OCI-LY3 (cell line): ENCODE data around the gene DPT.

ENCODE experiments used
- H2AFZ ChIP-seq: fragments of 200-600, 300-600 bp; shearing (Covaris generic); 2 replicates; pipeline ENCODE4 v1.6.0; 2014; ENCODE audit warnings: antibody characterized with exemption, low read depth, low read length
- H3K27ac ChIP-seq: fragments of 200-600, 300-600 bp; sonication (generic); 2 replicates; pipeline ENCODE4 v1.5.1; 2014; ENCODE audit warnings: mild to moderate bottlenecking, low read length, moderate library complexity, mixed read lengths
- H3K27me3 ChIP-seq: fragments of 200-600, 300-600 bp; sonication (generic); 2 replicates; pipeline ENCODE4 v1.6.1; 2014; ENCODE audit warnings: low read depth, low read length, mixed read lengths
- H3K36me3 ChIP-seq: fragments of 200-600, 300-600 bp; sonication (generic); replicated peaks from 2 replicates; pipeline ENCODE3; 2014; ENCODE audit warnings: low read depth, low read length, mixed read lengths
- H3K4me1 ChIP-seq: fragments of 300-600, 200-600 bp; sonication (generic); 2 replicates; pipeline ENCODE4 v1.6.1; 2014; ENCODE audit warnings: low read length, mixed read lengths
- H3K4me2 ChIP-seq: fragments of 200-600, 300-600 bp; sonication (generic); 2 replicates; pipeline ENCODE4 v1.6.1; 2014; ENCODE audit warnings: low read length, mixed read lengths
- H3K4me3 ChIP-seq: fragments of 300-600, 200-600 bp; sonication (generic); 2 replicates; pipeline ENCODE4 v1.5.1; 2014; ENCODE audit warnings: antibody characterized with exemption, mild to moderate bottlenecking, low read length, moderate library complexity
- H3K79me2 ChIP-seq: fragments of 300-600, 200-600 bp; shearing (Covaris generic); 2 replicates; pipeline ENCODE4 v1.6.1; 2014; ENCODE audit warnings: mild to moderate bottlenecking, low read length, mixed read lengths
- H3K9ac ChIP-seq: fragments of 300-600, 200-600 bp; shearing (Covaris generic); 2 replicates; pipeline ENCODE4 v1.6.0; 2014; ENCODE audit warnings: mild to moderate bottlenecking, low read length, moderate library complexity
- H3K9me3 ChIP-seq: fragments of 200-600, 300-600 bp; shearing (Covaris generic); 2 replicates; pipeline ENCODE4 v1.6.1; 2014; ENCODE audit warnings: low read length, mixed read lengths; ENCODE audit not compliant: insufficient read depth
- H4K20me1 ChIP-seq: fragments of 200-600, 300-600 bp; sonication (generic); 2 replicates; pipeline ENCODE4 v1.6.1; 2016; ENCODE audit warnings: low read length, mixed read lengths; ENCODE audit not compliant: insufficient read depth
- CTCF ChIP-seq: fragments of 200-600, 300-600 bp; sonication (generic); IDR thresholded peaks from 2 replicates; pipeline ENCODE4 v1.5.1; 2014; ENCODE audit warnings: antibody characterized with exemption, low read length, low read depth
- EZH2phosphoT487 ChIP-seq: fragments of 200-600 bp; shearing (Covaris generic); IDR thresholded peaks from 2 replicates; pipeline ENCODE4 v1.6.1; 2018; ENCODE audit warnings: antibody characterized with exemption, mixed run types, low read depth

Gene DPT

DNA sequence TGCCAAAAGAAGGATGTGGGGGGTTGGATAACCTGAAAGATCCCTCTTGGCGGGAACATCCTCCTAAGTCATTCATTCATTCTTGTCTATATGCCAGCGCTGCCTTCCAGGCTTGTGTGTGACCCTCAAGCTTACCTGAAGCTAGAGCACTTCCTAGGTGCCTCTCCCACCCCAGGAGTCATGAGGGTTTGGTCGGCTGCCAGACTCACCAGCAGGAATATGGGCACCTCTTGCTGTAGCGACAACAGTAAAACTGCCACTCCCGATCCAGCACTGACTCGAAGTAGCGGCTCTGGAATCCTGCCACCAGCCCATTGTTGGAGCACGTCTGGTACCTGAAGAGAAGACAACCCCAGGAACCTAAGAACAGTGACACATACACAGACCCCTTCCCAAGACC is 15.0 kb downstream of the DPT start:
- no peak overlapping the region for H3K9ac ChIP-seq
- H4K20me1 ChIP-seq = no peaks in the 10 kb centered on the region
- no peaks in the 10 kb centered on the region for H3K79me2 ChIP-seq
- H3K4me3 ChIP-seq = no peak overlapping the region
- no peaks in the 10 kb centered on the region for H3K36me3 ChIP-seq
- TF ChIP-seq EZH2phosphoT487 (no peak), CTCF (no peak)
- no peaks in the 10 kb centered on the region; the same call in 1 of the 2 replicates for H3K9me3 ChIP-seq
- H3K4me2 ChIP-seq = no peak overlapping the region
- H2AFZ ChIP-seq = no peak overlapping the region
- peaks cover 4% of the 10 kb centered on the region; the same call in 1 of the 2 replicates for H3K27me3 ChIP-seq
- no peaks in the 10 kb centered on the region for H3K4me1 ChIP-seq
- no peak overlapping the region for H3K27ac ChIP-seq

DNA sequence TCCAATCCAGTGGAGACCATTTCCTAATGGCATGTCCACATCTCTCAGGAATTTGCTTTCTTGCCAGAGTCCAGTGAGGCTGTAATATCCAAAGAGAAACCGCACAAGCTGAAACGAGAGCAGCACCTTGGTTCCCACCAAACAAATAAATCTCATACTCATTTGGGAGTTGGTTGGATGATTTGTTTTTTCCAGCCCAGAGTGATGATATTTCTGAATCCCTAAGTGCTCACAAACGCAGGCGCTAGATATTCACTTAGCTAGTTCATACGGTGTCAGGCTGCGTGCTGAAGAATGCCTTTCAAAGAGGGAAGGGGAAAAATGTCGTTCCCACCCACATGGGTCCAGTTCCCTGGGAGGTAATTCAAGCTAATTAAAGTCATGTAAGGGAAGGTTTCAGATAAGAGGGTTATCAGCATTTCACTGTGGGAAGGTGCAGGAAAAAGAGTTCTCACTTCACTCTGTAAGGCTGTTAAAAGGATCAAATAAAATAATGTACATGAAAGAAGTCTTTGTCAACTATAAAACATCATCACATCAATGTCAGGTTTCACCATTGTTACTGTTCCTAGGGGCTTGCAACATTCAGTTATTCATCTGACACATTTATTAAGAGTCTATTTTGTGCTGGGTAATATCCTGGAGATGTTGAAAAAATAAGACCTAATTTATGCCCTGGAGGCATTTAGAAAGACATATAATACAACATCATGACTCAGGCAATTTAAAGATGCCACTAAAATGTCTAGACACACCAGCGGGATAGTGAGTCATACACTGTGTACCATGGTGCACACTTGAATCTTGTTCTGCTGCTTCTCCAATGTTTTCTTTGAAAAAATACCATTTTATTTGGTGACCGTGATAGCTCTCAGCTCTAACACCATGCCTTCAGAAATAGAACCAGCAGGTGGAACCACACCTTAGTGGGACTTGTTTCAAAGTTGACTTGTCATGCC is 19.3 kb downstream of the DPT start:
- Histone ChIP-seq H3K9me3 (no peaks in the 10 kb centered on the region), H3K4me1 (no peaks in the 10 kb centered on the region), H3K79me2 (no peaks in the 10 kb centered on the region), H2AFZ (no peak overlapping the region), H3K36me3 (no peaks in the 10 kb centered on the region), H3K4me2 (no peak overlapping the region), H3K27ac (no peak overlapping the region), H3K4me3 (no peak overlapping the region), H3K27me3 (peaks cover 6% of the 10 kb centered on the region; the same call in 1 of the 2 replicates), H3K9ac (no peak overlapping the region), H4K20me1 (no peaks in the 10 kb centered on the region)
- TF ChIP-seq CTCF (no peak), EZH2phosphoT487 (no peak)

DNA sequence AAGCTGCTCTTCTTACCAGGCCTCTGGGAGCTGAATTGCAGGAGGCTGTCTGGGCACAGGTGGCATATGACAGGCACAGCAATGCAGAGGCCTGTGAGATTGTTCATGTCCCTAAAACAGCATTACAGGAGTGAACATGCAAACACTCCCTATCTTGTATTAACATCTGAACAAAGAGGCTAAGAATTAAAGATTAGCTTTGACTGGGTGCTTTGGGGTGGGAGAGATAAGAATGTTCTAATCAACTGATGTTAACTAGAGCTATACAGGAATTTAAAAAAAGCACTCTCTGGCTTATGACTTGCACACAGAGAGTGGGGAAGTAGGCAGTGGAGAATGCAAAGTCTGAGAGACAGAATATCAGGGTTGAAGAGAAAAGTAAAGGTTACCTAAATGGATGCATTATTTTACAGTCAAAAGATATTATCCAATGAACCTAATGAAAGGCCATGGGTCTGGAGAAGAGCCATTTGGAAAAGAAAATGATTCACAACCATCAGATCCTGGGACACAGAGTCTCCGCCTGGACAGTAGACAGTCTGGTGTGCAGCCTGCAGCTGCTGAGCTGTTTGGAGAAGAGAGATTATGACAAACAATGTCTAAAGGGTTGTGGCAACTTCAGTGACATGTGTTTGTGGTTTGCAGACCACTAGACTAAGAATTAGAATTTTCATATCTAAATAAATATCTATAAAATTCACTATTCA is 20.2 kb downstream of the DPT start:
- Histone ChIP-seq H2AFZ (no peak overlapping the region), H3K27me3 (peaks cover 7% of the 10 kb centered on the region; the same call in 1 of the 2 replicates), H3K4me2 (no peak overlapping the region), H3K9me3 (no peaks in the 10 kb centered on the region), H3K79me2 (no peaks in the 10 kb centered on the region), H3K9ac (no peak overlapping the region), H3K4me1 (no peaks in the 10 kb centered on the region), H3K27ac (no peak overlapping the region), H3K36me3 (no peaks in the 10 kb centered on the region), H3K4me3 (no peak overlapping the region), H4K20me1 (no peaks in the 10 kb centered on the region)
- TF ChIP-seq CTCF = no peak
- no peak for TF ChIP-seq EZH2phosphoT487

- no peak overlapping the region for H3K27ac ChIP-seq
- H3K9ac ChIP-seq = no peak overlapping the region
- no peak overlapping the region for H3K4me3 ChIP-seq
- H4K20me1 ChIP-seq = no peaks in the 10 kb centered on the region
- no peaks in the 10 kb centered on the region for H3K79me2 ChIP-seq
- H3K4me2 ChIP-seq = no peak overlapping the region
- peaks cover 7% of the 10 kb centered on the region; the same call in 1 of the 2 replicates for H3K27me3 ChIP-seq
- no peaks in the 10 kb centered on the region for H3K4me1 ChIP-seq
- H2AFZ ChIP-seq = no peak overlapping the region
- H3K36me3 ChIP-seq = no peaks in the 10 kb centered on the region
- no peaks in the 10 kb centered on the region for H3K9me3 ChIP-seq
- TF ChIP-seq EZH2phosphoT487 (no peak), CTCF (no peak)
Measured at GRCh38 chr1:168706391-168706992, 22.5 kb downstream of the DPT start.
